ENCODE data around the gene PAPSS1. TPM values are rescaled to one million over a fixed set of nuclear protein-coding genes. Genes with fewer than 3 reads are reported as not detected.

PAPSS1 gene
- total RNA-seq, 1 donor from 2014 or later: 70.8 TPM

GRCh38 chr4:107616838-107617389 lies 103.1 kb downstream of the PAPSS1 start:
- no peak for DNase-seq
- Histone ChIP-seq H3K4me1 (peaks cover 7% of the 10 kb centered on the region), H3K9me3 (no peaks in the 10 kb centered on the region), H3K27me3 (no peaks in the 10 kb centered on the region), H3K36me3 (peaks cover 11% of the 10 kb centered on the region), H3K27ac (no peak overlapping the region), H3K4me3 (no peak overlapping the region)
- no peak for ATAC-seq
- TF ChIP-seq, protein P1, sequence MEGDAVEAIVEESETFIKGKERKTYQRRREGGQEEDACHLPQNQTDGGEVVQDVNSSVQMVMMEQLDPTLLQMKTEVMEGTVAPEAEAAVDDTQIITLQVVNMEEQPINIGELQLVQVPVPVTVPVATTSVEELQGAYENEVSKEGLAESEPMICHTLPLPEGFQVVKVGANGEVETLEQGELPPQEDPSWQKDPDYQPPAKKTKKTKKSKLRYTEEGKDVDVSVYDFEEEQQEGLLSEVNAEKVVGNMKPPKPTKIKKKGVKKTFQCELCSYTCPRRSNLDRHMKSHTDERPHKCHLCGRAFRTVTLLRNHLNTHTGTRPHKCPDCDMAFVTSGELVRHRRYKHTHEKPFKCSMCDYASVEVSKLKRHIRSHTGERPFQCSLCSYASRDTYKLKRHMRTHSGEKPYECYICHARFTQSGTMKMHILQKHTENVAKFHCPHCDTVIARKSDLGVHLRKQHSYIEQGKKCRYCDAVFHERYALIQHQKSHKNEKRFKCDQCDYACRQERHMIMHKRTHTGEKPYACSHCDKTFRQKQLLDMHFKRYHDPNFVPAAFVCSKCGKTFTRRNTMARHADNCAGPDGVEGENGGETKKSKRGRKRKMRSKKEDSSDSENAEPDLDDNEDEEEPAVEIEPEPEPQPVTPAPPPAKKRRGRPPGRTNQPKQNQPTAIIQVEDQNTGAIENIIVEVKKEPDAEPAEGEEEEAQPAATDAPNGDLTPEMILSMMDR (IDR thresholded peaks at IDR 0.05): no peak
- intact Hi-C loops (cut with DNase I): no loop called here

DNA sequence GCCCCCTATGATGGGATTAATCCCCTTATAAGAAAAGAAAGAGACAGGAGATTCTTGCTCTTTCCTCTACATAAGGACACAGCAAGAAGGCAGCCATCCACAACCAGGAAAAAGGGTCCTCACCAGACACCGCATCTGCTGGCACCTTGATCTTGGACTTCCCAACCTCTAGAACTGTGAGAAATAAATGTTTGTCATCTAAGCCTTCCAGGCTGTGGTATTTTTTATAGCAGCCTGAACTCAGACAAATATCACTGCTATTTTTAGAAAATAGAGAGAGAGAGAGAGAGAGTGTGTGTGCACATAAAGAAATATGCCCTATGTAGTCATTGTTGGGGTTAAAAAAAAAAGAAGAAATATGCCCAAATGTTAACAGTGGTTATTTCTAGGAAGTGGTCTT lies 104.2 kb downstream of the PAPSS1 start:
- intact Hi-C loops (cut with DNase I): no loop called here
- ATAC-seq (no peak), DNase-seq (no peak)
- H3K9me3 ChIP-seq: no peaks in the 10 kb centered on the region
- no peak overlapping the region for H3K4me3 ChIP-seq
- TF ChIP-seq, protein P1 (IDR thresholded peaks at IDR 0.05): no peak
- H3K4me1 ChIP-seq: peaks cover 7% of the 10 kb centered on the region
- H3K36me3 ChIP-seq: peaks cover 11% of the 10 kb centered on the region
- no peaks in the 10 kb centered on the region for H3K27me3 ChIP-seq
- no peak overlapping the region for H3K27ac ChIP-seq

DNA sequence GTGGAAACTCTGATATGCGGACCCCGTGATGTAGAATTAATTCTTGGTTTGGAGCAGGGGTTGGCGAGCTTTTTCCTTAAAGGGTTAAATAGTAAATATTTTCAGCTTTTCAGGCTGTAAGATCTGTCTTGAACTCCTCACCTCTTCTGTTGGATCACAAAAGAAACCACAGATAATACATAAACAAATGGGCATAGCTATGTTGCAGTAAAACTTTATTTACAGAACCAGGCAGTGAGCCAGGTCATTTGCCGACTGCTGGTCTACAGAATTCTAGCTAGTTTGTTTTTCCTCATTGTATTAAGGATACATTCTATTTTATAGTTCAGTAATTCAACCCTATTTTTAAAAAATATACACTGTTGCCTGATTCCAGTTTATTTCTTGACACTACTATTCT lies 116.6 kb downstream of the PAPSS1 start:
- no peak for DNase-seq
- no peak overlapping the region for H3K27ac ChIP-seq
- intact Hi-C loops (cut with DNase I): no loop called here
- no peaks in the 10 kb centered on the region for H3K27me3 ChIP-seq
- H3K4me3 ChIP-seq: no peak overlapping the region
- H3K4me1 ChIP-seq: no peaks in the 10 kb centered on the region
- no peaks in the 10 kb centered on the region for H3K36me3 ChIP-seq
- no peak for ATAC-seq
- TF ChIP-seq, protein P1 (IDR thresholded peaks at IDR 0.05): no peak
- no peaks in the 10 kb centered on the region for H3K9me3 ChIP-seq

DNA sequence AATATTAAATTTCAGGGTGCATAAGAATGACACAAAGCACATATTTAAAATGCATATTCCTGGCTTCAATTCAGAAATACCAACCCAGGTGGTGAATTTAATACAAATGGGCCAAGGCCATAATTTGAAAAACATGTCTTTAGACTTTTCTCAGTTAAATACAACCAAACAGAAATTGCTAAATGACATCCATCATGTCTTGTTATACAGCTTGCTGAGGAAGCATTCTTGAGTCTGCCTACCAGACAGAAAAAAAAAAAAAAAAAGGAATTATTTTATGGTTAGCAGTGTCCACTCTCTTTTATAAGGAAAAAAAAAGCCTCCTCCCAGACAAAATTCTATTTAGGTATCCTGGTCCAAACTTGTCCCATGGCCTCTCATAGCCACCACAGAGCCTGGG lies 119.1 kb downstream of the PAPSS1 start:
- no peaks in the 10 kb centered on the region for H3K9me3 ChIP-seq
- H3K4me1 ChIP-seq: no peaks in the 10 kb centered on the region
- no peaks in the 10 kb centered on the region for H3K36me3 ChIP-seq
- DNase-seq: no peak
- no peak overlapping the region for H3K4me3 ChIP-seq
- intact Hi-C loops (cut with DNase I): no loop called here
- TF ChIP-seq, protein P1 (IDR thresholded peaks at IDR 0.05): no peak
- no peaks in the 10 kb centered on the region for H3K27me3 ChIP-seq
- ATAC-seq: no peak
- H3K27ac ChIP-seq: no peak overlapping the region

- no peaks in the 10 kb centered on the region for H3K36me3 ChIP-seq
- DNase-seq (no peak), ATAC-seq (no peak)
- H3K27me3 ChIP-seq: no peaks in the 10 kb centered on the region
- H3K9me3 ChIP-seq: no peaks in the 10 kb centered on the region
- TF ChIP-seq, protein P1 (IDR thresholded peaks at IDR 0.05): no peak
- no peak overlapping the region for H3K4me3 ChIP-seq
- H3K4me1 ChIP-seq: no peaks in the 10 kb centered on the region
- intact Hi-C loops (cut with DNase I): no loop called here
- H3K27ac ChIP-seq: no peak overlapping the region
These were observed 119.6 kb downstream of the PAPSS1 start for GRCh38 chr4:107600436-107600835.

GRCh38 chr4:107599841-107600240 lies 120.2 kb downstream of the PAPSS1 start:
- Histone ChIP-seq H3K4me3 (no peak overlapping the region), H3K27ac (no peak overlapping the region), H3K36me3 (no peaks in the 10 kb centered on the region), H3K4me1 (no peaks in the 10 kb centered on the region), H3K9me3 (no peaks in the 10 kb centered on the region), H3K27me3 (no peaks in the 10 kb centered on the region)
- no peak for ATAC-seq
- TF ChIP-seq, protein P1 (IDR thresholded peaks at IDR 0.05): no peak
- intact Hi-C loops (cut with DNase I): no loop called here
- DNase-seq: no peak

Measured in upper lobe of right lung (tissue), 1 donor.